GM19035 (cell line): ENCODE measurements around the gene KRT6C.

ENCODE experiments used
- ATAC-seq: cut with Tn5 transposase; IDR thresholded peaks from one replicate; pipeline ENCODE4 v1.9.1; 2021; ENCODE audit not compliant: unreplicated experiment

The KRT6C gene

GRCh38 chr12:52473768-52474167 lies at the start of gene KRT6C:
Gene KRT6C (minus strand): TSS chr12:52473805. CDS start chr12:52473737, 68 bp downstream.
- ATAC-seq = no peak

- ATAC-seq = no peak
Observed at GRCh38 chr12:52522346-52523011, 48.9 kb upstream of the KRT6C start.

GRCh38 chr12:52521568-52522266 lies 48.1 kb upstream of the KRT6C start:
- no peak for ATAC-seq

GRCh38 chr12:52521175-52521567 lies 47.6 kb upstream of the KRT6C start:
- ATAC-seq = no peak

- ATAC-seq = no peak
Observed at GRCh38 chr12:52519826-52520662, 46.4 kb upstream of the KRT6C start, which contains the start of gene KRT5. Gene KRT5 (minus strand): TSS chr12:52520394. CDS start chr12:52520296, 98 bp downstream.

- ATAC-seq = no peak
Observed at GRCh38 chr12:52519387-52519703, 45.7 kb upstream of the KRT6C start.

GRCh38 chr12:52518574-52519386 lies 45.2 kb upstream of the KRT6C start:
- no peak for ATAC-seq

GRCh38 chr12:52517888-52518287 lies 44.3 kb upstream of the KRT6C start:
- ATAC-seq = no peak

GRCh38 chr12:52517005-52517835 lies 43.6 kb upstream of the KRT6C start:
- ATAC-seq = no peak

- ATAC-seq = no peak
Observed at GRCh38 chr12:52515927-52516831, 42.6 kb upstream of the KRT6C start.

GRCh38 chr12:52515319-52515646 lies 41.7 kb upstream of the KRT6C start:
- no peak for ATAC-seq

- ATAC-seq = no peak
Observed at GRCh38 chr12:52514471-52515318, 41.1 kb upstream of the KRT6C start.

- no peak for ATAC-seq
Observed at GRCh38 chr12:52513736-52514135, 40.1 kb upstream of the KRT6C start.

GRCh38 chr12:52508211-52508610 lies 34.6 kb upstream of the KRT6C start:
- no peak for ATAC-seq

- ATAC-seq = no peak
Observed at GRCh38 chr12:52506858-52507715, 33.5 kb upstream of the KRT6C start.

- ATAC-seq = no peak
Observed at GRCh38 chr12:52502877-52503276, 29.3 kb upstream of the KRT6C start.

GRCh38 chr12:52501490-52501889 lies 27.9 kb upstream of the KRT6C start:
- ATAC-seq = no peak
